Spleen (tissue), 11 donors: ENCODE data around the gene WDR59. TPM values are rescaled to one million over a fixed set of nuclear protein-coding genes. Genes with fewer than 3 reads are reported as not detected.

Experiments used
- DNase-seq: peaks from one replicate; pipeline ENCODE4 v3.0.0-alpha.2; 2020
- H3K27ac ChIP-seq, 8 donors: fragments of 200-600 bp; sonication (generic) in 7 of 8; 1 replicate in 4 of 8; 2 replicates in 4 of 8; pipeline versions ENCODE4 v1.5.0 to v1.8.0; 2016 to 2021; ENCODE audit warnings: inconsistent platforms in 4 of 8, mild to moderate bottlenecking in 4 of 8, moderate library complexity in 1 of 8
- H3K27me3 ChIP-seq, 7 donors: fragments of 200-600 bp; sonication (generic) in 6 of 7; replicated peaks in 1 of 7; 1 replicate in 4 of 7; 2 replicates in 3 of 7; pipeline versions ENCODE4 v1.5.0 to v1.8.0; 2016 to 2021; ENCODE audit warnings: inconsistent platforms in 3 of 7, mild to moderate bottlenecking in 1 of 7
- H3K36me3 ChIP-seq, 6 donors: fragments of 200-600 bp; sonication (generic) in 5 of 6; 1 replicate in 4 of 6; 2 replicates in 2 of 6; pipeline versions ENCODE4 v1.5.0 to v1.8.0; 2016 to 2021; ENCODE audit warnings: inconsistent platforms in 2 of 6
- H3K4me1 ChIP-seq, 6 donors: fragments of 200-600 bp; sonication (generic) in 5 of 6; 1 replicate in 3 of 6; 2 replicates in 3 of 6; pipeline versions ENCODE4 v1.5.0 to v1.8.0; 2016 to 2021; ENCODE audit warnings: inconsistent platforms in 3 of 6
- H3K4me3 ChIP-seq, 8 donors: fragments of 200-600 bp; sonication (generic) in 7 of 8; 1 replicate in 4 of 8; 2 replicates in 4 of 8; pipeline versions ENCODE4 v1.5.0 to v1.8.0; 2016 to 2021; ENCODE audit warnings: inconsistent platforms in 4 of 8, mild to moderate bottlenecking in 4 of 8, moderate library complexity in 2 of 8
- H3K9me3 ChIP-seq, 8 donors: fragments of 200-600 bp; sonication (generic) in 7 of 8; 1 replicate in 4 of 8; 2 replicates in 4 of 8; pipeline versions ENCODE4 v1.5.0 to v1.8.0; 2016 to 2021; ENCODE audit warnings: inconsistent platforms in 4 of 8
- CTCF ChIP-seq, 11 experiments: fragments of 200-600 bp in 7 of 11; fragments of 450-650 bp in 4 of 11; sonication (generic) in 4 of 11; IDR thresholded peaks in 8 of 11; conservative IDR thresholded peaks in 3 of 11; 1 replicate in 7 of 11; 2 replicates in 4 of 11; pipeline versions ENCODE4 v1.4.0 to v1.8.0; 2016 to 2021; ENCODE audit warnings: antibody characterized with exemption in 11 of 11, inconsistent platforms in 4 of 11, mild to moderate bottlenecking in 1 of 11
- POLR2A ChIP-seq, 3 donors: fragments of 450-650 bp; IDR thresholded peaks; one replicate each; pipeline ENCODE4 v1.5.1; 2017; ENCODE audit warnings: antibody characterized with exemption in 3 of 3, mild to moderate bottlenecking in 1 of 3
- POLR2AphosphoS5 ChIP-seq, 3 donors: sonication (generic); formaldehyde crosslinking; IDR thresholded peaks; one replicate each; pipeline ENCODE4 v1.5.1; 2017; ENCODE audit warnings: antibody characterized with exemption in 3 of 3
- WGBS, 5 donors: extraction: QIAGEN DNeasy Blood & Tissue Kit in 3 of 5; methylation state at CpG; one replicate each; pipeline versions ENCODE4 v1.1.5 to v1.1.7; 2013 to 2018; 5-methylcytosine and 5-hydroxymethylcytosine counted together
- intact Hi-C: fragments of 100-400 bp; cut with DNase I; formaldehyde crosslinking; loops from one replicate; pipeline ENCODE4 v1.15.0; 2023; ENCODE audit warnings: low total_unique reads
- polyA plus RNA-seq, 3 donors: library from polyadenylated mRNA; stranded (reverse); fragments of 200-250 nt; gene quantifications; one replicate each; pipeline ENCODE4 v1.2.1, GENCODE V29; 2013
- total RNA-seq, 7 donors: library from RNA; depleted of rRNA in 3 of 7; stranded (reverse); fragments of >200 nt in 3 of 7; fragmentation: NEBNext Ultra II Directional in 4 of 7; extraction: Animal tissue kit (Norgen Biotek cat#: 25700) in 4 of 7; gene quantifications; one replicate each; pipeline versions ENCODE4 v1.1.0 to v1.2.1, GENCODE V29; 2016 to 2021
- donor health status: healthy with polysubstance abuse.
- donor health status: DM: no; HTN: no; CAD: no; lungs with moderate emphysema.
- donor health status: DM: no; HTN: no; CAD: no.
- donor health status: Bipolar disorder and iron deficiency.
- donor health status: healthy.
- donor health status: DM: no; HTN: no; CAD: no.
- donor health status: DM: yes; HTN: yes; CAD: no.

The WDR59 gene
- total and polyA plus RNA-seq, 10 donors, result 18.1 to 76.7 (median 46.4) TPM

- H3K4me3 ChIP-seq, result no peak overlapping the region
- intact Hi-C loops, result no loop called here
- 86 to 95% (median 94%) methylated on average over 5 of the region's 5 CpGs for WGBS, 5 donors
Observed at GRCh38 chr16:74829637-74830036, 155.3 kb downstream of the WDR59 start.

GRCh38 chr16:74825941-74826340, 159.0 kb downstream of the WDR59 start:
- Histone ChIP-seq H3K36me3 (no peaks in the 10 kb centered on the region), H3K27ac (no peak overlapping the region), H3K4me1 (no peaks in the 10 kb centered on the region), H3K9me3 (peaks cover 3 to 34% (median 29%) of the 10 kb centered on the region in 8 donors), H3K27me3 (peaks cover 0 to 14% (median 0%) of the 10 kb centered on the region in 7 donors), H3K4me3 (no peak overlapping the region)
- DNase-seq, result no peak
- intact Hi-C loops, result no loop called here
- 55 to 64% (median 59%) methylated on average over 5 of the region's 5 CpGs for WGBS, 5 donors
- no peak for TF ChIP-seq POLR2AphosphoS5 (IDR thresholded peaks at IDR 0.05)
- TF ChIP-seq CTCF (IDR thresholded peaks at IDR 0.05 in 8 of 11, conservative IDR thresholded peaks at IDR 0.05 in 3 of 11), result no peak
- no peak for TF ChIP-seq POLR2A (IDR thresholded peaks at IDR 0.05)

More at GRCh38 chr16:74829637-74830036, 155.3 kb downstream of the WDR59 start:
- TF ChIP-seq POLR2AphosphoS5 (IDR thresholded peaks at IDR 0.05) (no peak), CTCF (IDR thresholded peaks at IDR 0.05 in 8 of 11, conservative IDR thresholded peaks at IDR 0.05 in 3 of 11) (no peak), POLR2A (IDR thresholded peaks at IDR 0.05) (no peak)
- Histone ChIP-seq H3K4me1 (no peaks in the 10 kb centered on the region), H3K27me3 (peaks cover 0 to 23% (median 0%) of the 10 kb centered on the region in 7 donors), H3K9me3 (peaks cover 3 to 34% (median 29%) of the 10 kb centered on the region in 8 donors), H3K36me3 (no peaks in the 10 kb centered on the region), H3K27ac (no peak overlapping the region)
- DNase-seq, result no peak

GRCh38 chr16:74825016-74825415, 159.9 kb downstream of the WDR59 start:
- no peak for DNase-seq
- WGBS, 5 donors, result 76 to 92% (median 84%) methylated on average over 3 of the region's 3 CpGs
- no peak for TF ChIP-seq POLR2AphosphoS5 (IDR thresholded peaks at IDR 0.05)
- Histone ChIP-seq H3K27ac (no peak overlapping the region), H3K36me3 (no peaks in the 10 kb centered on the region), H3K27me3 (peaks cover 0 to 14% (median 0%) of the 10 kb centered on the region in 7 donors), H3K9me3 (peaks cover 3 to 29% (median 25%) of the 10 kb centered on the region in 8 donors), H3K4me1 (no peaks in the 10 kb centered on the region), H3K4me3 (no peak overlapping the region)
- intact Hi-C loops, result no loop called here

Other genes starting within 250 kb of the WDR59 start
- 1 to 10 TPM in 1 of 7 donors, under 1 TPM in 6; 0.32 to 2.6 (median 0.64) TPM for gene FA2H, start 210.3 kb downstream of the WDR59 start, total RNA-seq
- under 1 TPM; 0.23 to 0.61 (median 0.41) TPM for gene FA2H, start 210.3 kb downstream of the WDR59 start, polyA plus RNA-seq
- gene ZNRF1, start 13.9 kb upstream of the WDR59 start, total RNA-seq, result 10 to 100 TPM in 1 of 7 donors, 1 to 10 TPM in 6; 3.7 to 13.4 (median 8.9) TPM
- 1 to 10 TPM; 1.4 to 2.4 (median 2.1) TPM for gene ZNRF1, start 13.9 kb upstream of the WDR59 start, polyA plus RNA-seq
- gene LDHD, start 131.7 kb upstream of the WDR59 start, total RNA-seq, result 1 to 10 TPM in 5 of 7 donors, under 1 TPM in 2; 0.76 to 3.3 (median 1.5) TPM
- gene LDHD, start 131.7 kb upstream of the WDR59 start, polyA plus RNA-seq, result 1 to 10 TPM in 1 of 3 donors, under 1 TPM in 2; 0.53 to 1.1 (median 0.57) TPM
- gene ZFP1, start 163.4 kb upstream of the WDR59 start, total RNA-seq, result 10 to 100 TPM in 1 of 7 donors, 1 to 10 TPM in 6; 8.3 to 11.4 (median 9.1) TPM
- 1 to 10 TPM; 3.1 to 4.2 (median 3.6) TPM for gene ZFP1, start 163.4 kb upstream of the WDR59 start, polyA plus RNA-seq
- 10 to 100 TPM in 1 of 7 donors, 1 to 10 TPM in 5, not detected in 1; 1.3 to 11.8 (median 3.7) TPM for gene CTRB2, start 222.0 kb upstream of the WDR59 start, total RNA-seq
- gene CTRB2, start 222.0 kb upstream of the WDR59 start, polyA plus RNA-seq, result 1 to 10 TPM in 2 of 3 donors, under 1 TPM in 1; 0.58 to 1.3 (median 1.2) TPM
- gene CTRB1, start 233.9 kb upstream of the WDR59 start, total RNA-seq, result 10 to 100 TPM in 1 of 7 donors, 1 to 10 TPM in 4, not detected in 2; 2.2 to 25.2 (median 4.4) TPM
- 1 to 10 TPM in 2 of 3 donors, under 1 TPM in 1; 0.59 to 2.7 (median 1.5) TPM for gene CTRB1, start 233.9 kb upstream of the WDR59 start, polyA plus RNA-seq